HepG2 (cell line): ENCODE data around the gene SP6. TPM values are rescaled to one million over a fixed set of nuclear protein-coding genes. Genes with fewer than 3 reads are reported as not detected.

Experiments
- ATM ChIP-seq: fragments of 450-650 bp; IDR thresholded peaks from 2 replicates; pipeline ENCODE4 v1.7.1; 2017; ENCODE audit warnings: mild to moderate bottlenecking, borderline replicate concordance
- ETV6 ChIP-seq: sonication (generic); formaldehyde crosslinking; conservative IDR thresholded peaks from 2 replicates; pipeline ENCODE4 v1.4.0; 2020; ENCODE audit warnings: missing genetic modification reagents
- KAT2B ChIP-seq: fragments of 150-350 bp; IDR thresholded peaks from 2 replicates; pipeline ENCODE4 v1.6.1; 2014; ENCODE audit warnings: low read depth, low read length, borderline replicate concordance
- KDM4B ChIP-seq: sonication (generic); formaldehyde crosslinking; IDR thresholded peaks from 2 replicates; pipeline ENCODE4 v1.4.0; 2020; ENCODE audit warnings: missing genetic modification reagents
- MAFG ChIP-seq: sonication (generic); formaldehyde crosslinking; IDR thresholded peaks from 2 replicates; pipeline ENCODE4 v1.5.1; 2020; ENCODE audit warnings: mild to moderate bottlenecking, missing genetic modification reagents
- NFKB2 ChIP-seq: sonication (generic); formaldehyde crosslinking; IDR thresholded peaks from 2 replicates; pipeline ENCODE4 v1.4.0; 2020; ENCODE audit warnings: missing genetic modification reagents, borderline replicate concordance
- NR1H2 ChIP-seq: sonication (generic); formaldehyde crosslinking; IDR thresholded peaks from 2 replicates; pipeline ENCODE4 v1.8.1; 2022; ENCODE audit warnings: low read depth, missing genetic modification reagents, borderline replicate concordance
- PCBP1 ChIP-seq: fragments of 200-400 bp; formaldehyde crosslinking; IDR thresholded peaks from 2 replicates; pipeline ENCODE4 v1.6.1; 2017; ENCODE audit warnings: mild to moderate bottlenecking, low read depth, low read length, borderline replicate concordance
- RARG ChIP-seq: sonication (generic); formaldehyde crosslinking; IDR thresholded peaks from 2 replicates; pipeline ENCODE4 v1.4.0; 2020; ENCODE audit warnings: low read depth, mild to moderate bottlenecking, missing genetic modification reagents
- STAT5B ChIP-seq: sonication (generic); formaldehyde crosslinking; IDR thresholded peaks from 2 replicates; pipeline ENCODE4 v1.4.0; 2020; ENCODE audit warnings: missing genetic modification reagents
- ZFX ChIP-seq: sonication (generic); formaldehyde crosslinking; IDR thresholded peaks from 2 replicates; pipeline ENCODE4 v1.4.0; 2020; ENCODE audit warnings: mild to moderate bottlenecking, low read depth, missing genetic modification reagents, moderate library complexity
- ZMYM4 ChIP-seq: sonication (generic); formaldehyde crosslinking; IDR thresholded peaks from 2 replicates; pipeline ENCODE4 v1.8.1; 2023; ENCODE audit warnings: mild to moderate bottlenecking, missing genetic modification reagents
- ZNF282 ChIP-seq: fragments of 450-650 bp; IDR thresholded peaks from 2 replicates; pipeline ENCODE4 v1.6.1; 2018; ENCODE audit not compliant: partially characterized antibody
- ZNF589 ChIP-seq: sonication (generic); formaldehyde crosslinking; conservative IDR thresholded peaks from 2 replicates; pipeline ENCODE4 v1.8.0; 2022; ENCODE audit warnings: mild to moderate bottlenecking, moderate library complexity, missing genetic modification reagents
- ZNF850 ChIP-seq: sonication (generic); formaldehyde crosslinking; conservative IDR thresholded peaks from 2 replicates; pipeline ENCODE4 v1.9.0; 2021; ENCODE audit warnings: mild to moderate bottlenecking, missing genetic modification reagents
- polyA plus RNA-seq, 8 experiments: library from polyadenylated mRNA; depleted of rRNA in 3 of 8; stranded (reverse) in 7 of 8; unstranded in 1 of 8; fragments of >200 nt; fragmentation: Illumina TruSeq in 4 of 8; extraction: Trizol in 4 of 8; gene quantifications; 2 replicates each; pipeline versions ENCODE4 v1.2.1 to v1.2.3, GENCODE V29; 2011 to 2016; ENCODE audit warnings: low read depth in 4 of 8, missing spikeins in 1 of 8, mixed read lengths in 1 of 8; ENCODE audit not compliant: insufficient read depth in 1 of 8
- total RNA-seq, 5 experiments: library from RNA; depleted of rRNA; stranded (reverse); fragments of >200 nt; fragmentation: Illumina TruSeq; extraction: Trizol; gene quantifications; 2 replicates each; pipeline ENCODE4 v1.2.3, GENCODE V29; 2016; ENCODE audit warnings: low read depth in 1 of 5
- TF ChIP-seq, protein P1 (sequence below): sonication (generic); formaldehyde crosslinking; IDR thresholded peaks from 2 replicates; pipeline ENCODE4 v1.4.0; 2020; ENCODE audit warnings: missing genetic modification reagents
- TF ChIP-seq, protein P2 (sequence below): IDR thresholded peaks from 2 replicates; pipeline ENCODE4 v1.6.1; 2016; ENCODE audit warnings: mild to moderate bottlenecking
- TF ChIP-seq, protein P3 (sequence below): sonication (generic); formaldehyde crosslinking; conservative IDR thresholded peaks from 2 replicates; pipeline ENCODE4 v1.8.1; 2023; ENCODE audit warnings: missing genetic modification reagents
- TF ChIP-seq, protein P4 (sequence below): sonication (generic); formaldehyde crosslinking; IDR thresholded peaks from 2 replicates; pipeline ENCODE4 v1.5.0; 2020; ENCODE audit warnings: mild to moderate bottlenecking, missing genetic modification reagents
- TF ChIP-seq, protein P5 (sequence below): sonication (generic); formaldehyde crosslinking; IDR thresholded peaks from 2 replicates; pipeline ENCODE4 v1.8.1; 2022; ENCODE audit warnings: mild to moderate bottlenecking, missing genetic modification reagents

The SP6 gene
- total and polyA plus RNA-seq, 2 of the 13 experiments (the other 11 are each of a cell fraction or from before 2014, with no cell fraction given) = 0.07 TPM

DNA sequence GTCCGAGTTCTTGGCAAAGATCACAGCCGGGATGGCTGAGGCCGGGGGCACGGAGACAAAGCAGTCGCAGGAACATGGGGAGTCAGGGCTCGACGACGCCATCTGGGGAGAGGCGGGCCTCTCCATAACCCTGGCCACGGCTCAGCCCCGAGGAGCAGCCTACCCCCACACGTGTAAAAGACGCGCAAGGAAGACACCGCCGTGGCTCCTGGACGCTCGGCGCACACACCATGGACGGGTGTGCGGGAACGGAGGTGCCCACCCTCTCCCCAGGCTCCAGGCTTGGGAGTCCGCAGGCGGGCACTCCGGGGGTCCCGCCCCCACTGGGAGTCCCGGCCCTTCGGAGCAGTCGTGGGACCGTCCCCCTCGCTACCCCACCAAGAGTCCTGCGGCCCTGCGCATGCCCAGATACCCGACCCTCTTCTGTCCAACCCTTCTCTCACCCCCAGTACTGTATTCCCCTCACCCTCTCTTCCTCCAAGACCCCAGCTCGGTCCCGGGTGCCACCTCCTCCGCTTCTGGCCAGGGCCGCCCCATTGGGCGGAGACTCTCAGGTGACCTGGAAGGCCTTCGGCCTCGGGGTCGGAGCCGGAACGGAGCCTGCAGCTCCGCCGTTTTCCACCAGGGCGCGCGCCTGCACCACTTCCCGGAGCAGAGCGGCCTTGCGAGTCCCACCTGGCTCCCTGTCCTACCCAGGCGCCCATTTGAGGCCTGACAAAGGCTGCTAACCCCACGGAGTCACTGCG lies 10.0 kb downstream of the SP6 start, which contains the start of gene SCRN2 (continued):
- TF ChIP-seq, protein P1, sequence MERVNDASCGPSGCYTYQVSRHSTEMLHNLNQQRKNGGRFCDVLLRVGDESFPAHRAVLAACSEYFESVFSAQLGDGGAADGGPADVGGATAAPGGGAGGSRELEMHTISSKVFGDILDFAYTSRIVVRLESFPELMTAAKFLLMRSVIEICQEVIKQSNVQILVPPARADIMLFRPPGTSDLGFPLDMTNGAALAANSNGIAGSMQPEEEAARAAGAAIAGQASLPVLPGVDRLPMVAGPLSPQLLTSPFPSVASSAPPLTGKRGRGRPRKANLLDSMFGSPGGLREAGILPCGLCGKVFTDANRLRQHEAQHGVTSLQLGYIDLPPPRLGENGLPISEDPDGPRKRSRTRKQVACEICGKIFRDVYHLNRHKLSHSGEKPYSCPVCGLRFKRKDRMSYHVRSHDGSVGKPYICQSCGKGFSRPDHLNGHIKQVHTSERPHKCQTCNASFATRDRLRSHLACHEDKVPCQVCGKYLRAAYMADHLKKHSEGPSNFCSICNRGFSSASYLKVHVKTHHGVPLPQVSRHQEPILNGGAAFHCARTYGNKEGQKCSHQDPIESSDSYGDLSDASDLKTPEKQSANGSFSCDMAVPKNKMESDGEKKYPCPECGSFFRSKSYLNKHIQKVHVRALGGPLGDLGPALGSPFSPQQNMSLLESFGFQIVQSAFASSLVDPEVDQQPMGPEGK (CRISPR knock-in tag) = peak; percentile 66
- TF ChIP-seq, protein P2, sequence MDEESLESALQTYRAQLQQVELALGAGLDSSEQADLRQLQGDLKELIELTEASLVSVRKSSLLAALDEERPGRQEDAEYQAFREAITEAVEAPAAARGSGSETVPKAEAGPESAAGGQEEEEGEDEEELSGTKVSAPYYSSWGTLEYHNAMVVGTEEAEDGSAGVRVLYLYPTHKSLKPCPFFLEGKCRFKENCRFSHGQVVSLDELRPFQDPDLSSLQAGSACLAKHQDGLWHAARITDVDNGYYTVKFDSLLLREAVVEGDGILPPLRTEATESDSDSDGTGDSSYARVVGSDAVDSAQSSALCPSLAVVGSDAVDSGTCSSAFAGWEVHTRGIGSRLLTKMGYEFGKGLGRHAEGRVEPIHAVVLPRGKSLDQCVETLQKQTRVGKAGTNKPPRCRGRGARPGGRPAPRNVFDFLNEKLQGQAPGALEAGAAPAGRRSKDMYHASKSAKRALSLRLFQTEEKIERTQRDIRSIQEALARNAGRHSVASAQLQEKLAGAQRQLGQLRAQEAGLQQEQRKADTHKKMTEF (CRISPR knock-in tag) = peak; percentile 75; the same call in 1 of the 2 replicates
- TF ChIP-seq ETV6 (no peak; the same call in 1 of the 2 replicates), NFKB2 (CRISPR knock-in tag) (peak; percentile 67; the same call in 1 of the 2 replicates), STAT5B (no peak; the same call in 1 of the 2 replicates), ZFX (CRISPR knock-in tag) (peak; percentile 97), ATM (no peak), RARG (CRISPR knock-in tag) (0 out of 2 replicates have a peak, but pooled peaks have one; percentile 63), ZNF282 (no peak), MAFG (no peak), PCBP1 (0 out of 2 replicates have a peak, but pooled peaks have one; percentile 87), ZNF850 (peak; percentile 86; the same call in 1 of the 2 replicates), KAT2B (no peak), ZNF589 (0 out of 2 replicates have a peak, but pooled peaks have one; percentile 57), KDM4B (CRISPR knock-in tag) (peak; percentile 48; the same call in 1 of the 2 replicates), ZMYM4 (CRISPR knock-in tag) (peak; percentile 62; the same call in 1 of the 2 replicates), NR1H2 (CRISPR knock-in tag) (no peak)
- TF ChIP-seq, protein P3, sequence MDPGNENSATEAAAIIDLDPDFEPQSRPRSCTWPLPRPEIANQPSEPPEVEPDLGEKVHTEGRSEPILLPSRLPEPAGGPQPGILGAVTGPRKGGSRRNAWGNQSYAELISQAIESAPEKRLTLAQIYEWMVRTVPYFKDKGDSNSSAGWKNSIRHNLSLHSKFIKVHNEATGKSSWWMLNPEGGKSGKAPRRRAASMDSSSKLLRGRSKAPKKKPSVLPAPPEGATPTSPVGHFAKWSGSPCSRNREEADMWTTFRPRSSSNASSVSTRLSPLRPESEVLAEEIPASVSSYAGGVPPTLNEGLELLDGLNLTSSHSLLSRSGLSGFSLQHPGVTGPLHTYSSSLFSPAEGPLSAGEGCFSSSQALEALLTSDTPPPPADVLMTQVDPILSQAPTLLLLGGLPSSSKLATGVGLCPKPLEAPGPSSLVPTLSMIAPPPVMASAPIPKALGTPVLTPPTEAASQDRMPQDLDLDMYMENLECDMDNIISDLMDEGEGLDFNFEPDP (CRISPR knock-in tag) = 0 out of 2 replicates have a peak, but pooled peaks have one; percentile 89
- TF ChIP-seq, protein P4, sequence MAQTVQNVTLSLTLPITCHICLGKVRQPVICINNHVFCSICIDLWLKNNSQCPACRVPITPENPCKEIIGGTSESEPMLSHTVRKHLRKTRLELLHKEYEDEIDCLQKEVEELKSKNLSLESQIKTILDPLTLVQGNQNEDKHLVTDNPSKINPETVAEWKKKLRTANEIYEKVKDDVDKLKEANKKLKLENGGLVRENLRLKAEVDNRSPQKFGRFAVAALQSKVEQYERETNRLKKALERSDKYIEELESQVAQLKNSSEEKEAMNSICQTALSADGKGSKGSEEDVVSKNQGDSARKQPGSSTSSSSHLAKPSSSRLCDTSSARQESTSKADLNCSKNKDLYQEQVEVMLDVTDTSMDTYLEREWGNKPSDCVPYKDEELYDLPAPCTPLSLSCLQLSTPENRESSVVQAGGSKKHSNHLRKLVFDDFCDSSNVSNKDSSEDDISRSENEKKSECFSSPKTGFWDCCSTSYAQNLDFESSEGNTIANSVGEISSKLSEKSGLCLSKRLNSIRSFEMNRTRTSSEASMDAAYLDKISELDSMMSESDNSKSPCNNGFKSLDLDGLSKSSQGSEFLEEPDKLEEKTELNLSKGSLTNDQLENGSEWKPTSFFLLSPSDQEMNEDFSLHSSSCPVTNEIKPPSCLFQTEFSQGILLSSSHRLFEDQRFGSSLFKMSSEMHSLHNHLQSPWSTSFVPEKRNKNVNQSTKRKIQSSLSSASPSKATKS (CRISPR knock-in tag) = no peak
- TF ChIP-seq, protein P5, sequence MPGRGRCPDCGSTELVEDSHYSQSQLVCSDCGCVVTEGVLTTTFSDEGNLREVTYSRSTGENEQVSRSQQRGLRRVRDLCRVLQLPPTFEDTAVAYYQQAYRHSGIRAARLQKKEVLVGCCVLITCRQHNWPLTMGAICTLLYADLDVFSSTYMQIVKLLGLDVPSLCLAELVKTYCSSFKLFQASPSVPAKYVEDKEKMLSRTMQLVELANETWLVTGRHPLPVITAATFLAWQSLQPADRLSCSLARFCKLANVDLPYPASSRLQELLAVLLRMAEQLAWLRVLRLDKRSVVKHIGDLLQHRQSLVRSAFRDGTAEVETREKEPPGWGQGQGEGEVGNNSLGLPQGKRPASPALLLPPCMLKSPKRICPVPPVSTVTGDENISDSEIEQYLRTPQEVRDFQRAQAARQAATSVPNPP (CRISPR knock-in tag) = no peak
